HG03354 (cell line): ENCODE results near the gene REEP6.

ENCODE experiments used
- ATAC-seq: cut with Tn5 transposase; IDR thresholded peaks from one replicate; pipeline ENCODE4 v1.9.1; 2021; ENCODE audit warnings: mild to moderate bottlenecking; ENCODE audit not compliant: unreplicated experiment, poor library complexity, severe bottlenecking

REEP6 gene

DNA sequence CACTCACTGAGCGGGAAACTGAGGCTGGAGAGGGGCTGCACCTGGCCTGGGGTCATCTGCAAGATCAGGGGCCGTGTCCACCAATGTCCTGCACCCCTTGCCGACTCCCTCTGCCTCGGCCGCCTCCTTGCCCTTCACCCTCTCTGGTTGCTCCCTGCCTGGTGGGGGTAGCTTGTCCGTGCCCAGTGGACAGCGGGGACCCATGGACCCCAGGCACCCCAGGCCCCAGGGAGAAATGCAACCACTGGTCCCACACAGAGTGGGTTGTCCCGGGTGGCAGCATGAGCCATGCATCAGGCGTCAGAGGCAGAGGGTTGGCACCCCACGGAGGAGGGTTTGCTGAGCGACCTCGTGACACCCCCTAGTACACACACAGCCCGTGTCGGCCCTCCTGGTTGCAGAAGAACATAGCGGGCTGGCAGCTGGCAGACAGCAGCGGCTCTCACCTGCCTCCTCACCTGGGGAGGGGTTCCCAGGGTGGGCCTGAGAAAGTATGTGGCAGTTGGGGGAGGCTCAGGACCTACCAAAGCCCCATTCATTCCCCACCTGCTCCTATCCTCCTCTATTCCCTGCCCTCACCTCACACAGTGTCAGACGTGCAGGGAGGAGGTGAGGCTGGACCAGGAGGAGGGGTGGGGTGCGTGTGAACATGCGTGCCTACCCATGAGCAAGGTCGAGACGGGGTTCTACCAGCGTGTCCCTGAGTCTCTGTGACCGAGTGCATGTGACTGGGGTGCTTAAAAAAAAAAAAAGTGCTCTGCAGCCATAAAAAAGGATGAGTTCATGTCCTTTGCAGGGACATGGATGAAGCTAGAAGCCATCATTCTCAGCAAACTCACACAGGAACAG is 13.2 kb downstream of the REEP6 start:
- ATAC-seq = no peak

DNA sequence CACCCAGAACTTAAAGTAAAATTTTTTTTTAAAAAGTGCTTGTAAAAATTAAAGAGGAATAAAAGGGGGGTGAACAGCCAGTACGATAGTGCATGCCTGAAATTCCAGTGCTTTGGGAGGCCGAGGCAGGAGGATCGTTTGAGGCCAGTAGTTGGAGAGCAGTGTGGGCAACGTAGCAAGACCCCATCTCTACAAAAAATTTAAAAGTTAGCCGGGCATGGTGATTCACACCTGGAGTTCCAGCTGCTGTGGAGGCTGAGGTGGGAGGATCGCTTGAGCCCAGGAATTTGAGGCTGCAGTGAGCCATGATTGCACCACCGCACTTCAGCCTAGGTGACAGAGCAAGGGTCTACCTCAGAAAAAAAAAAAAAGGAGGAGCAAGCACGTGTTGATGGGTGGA is 14.0 kb downstream of the REEP6 start:
- no peak for ATAC-seq

DNA sequence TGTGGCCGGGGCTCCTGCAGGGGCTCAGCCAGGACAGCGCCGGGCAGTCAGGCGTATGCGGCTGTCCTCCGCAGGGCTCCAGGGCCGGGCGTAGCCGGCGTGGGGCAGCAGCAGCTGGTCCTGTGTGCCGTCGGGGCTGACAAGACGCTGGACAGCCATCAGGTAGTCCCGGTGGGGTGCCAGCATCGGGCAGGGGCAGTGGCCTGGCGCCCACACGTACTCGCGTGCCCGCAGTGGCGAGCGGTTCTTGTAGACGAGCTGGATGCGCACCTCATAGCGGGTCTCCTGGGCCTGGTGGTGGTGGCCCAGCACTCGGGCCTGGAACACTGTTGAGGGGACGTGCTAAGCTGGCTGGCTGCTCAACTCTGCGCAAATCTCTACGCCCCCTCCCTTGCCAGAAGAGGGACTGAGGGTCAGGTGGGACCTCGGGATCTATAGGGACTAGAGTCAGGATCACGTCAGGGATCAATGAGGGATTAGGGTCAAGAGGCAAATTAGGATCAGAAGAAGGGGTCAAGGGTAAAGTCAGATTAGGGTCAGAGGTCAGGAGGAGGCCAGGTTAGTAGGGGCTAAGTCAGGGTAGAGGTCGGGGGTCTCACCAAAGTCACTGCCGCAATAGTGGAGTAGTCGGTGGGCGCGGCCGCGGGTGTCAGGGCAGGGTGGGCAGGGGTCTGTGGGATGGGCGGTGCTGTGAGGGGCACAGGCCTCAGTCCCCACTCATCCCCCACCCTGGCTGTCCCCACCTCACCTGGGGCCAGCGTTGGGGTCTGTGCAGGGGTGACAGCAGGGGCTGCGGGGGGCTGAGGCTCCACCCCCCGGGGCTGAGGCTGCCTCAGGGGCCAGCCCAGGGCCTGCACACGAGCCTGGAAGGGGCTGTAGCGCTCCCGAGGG is 15.3 kb downstream of the REEP6 start:
- no peak for ATAC-seq

DNA sequence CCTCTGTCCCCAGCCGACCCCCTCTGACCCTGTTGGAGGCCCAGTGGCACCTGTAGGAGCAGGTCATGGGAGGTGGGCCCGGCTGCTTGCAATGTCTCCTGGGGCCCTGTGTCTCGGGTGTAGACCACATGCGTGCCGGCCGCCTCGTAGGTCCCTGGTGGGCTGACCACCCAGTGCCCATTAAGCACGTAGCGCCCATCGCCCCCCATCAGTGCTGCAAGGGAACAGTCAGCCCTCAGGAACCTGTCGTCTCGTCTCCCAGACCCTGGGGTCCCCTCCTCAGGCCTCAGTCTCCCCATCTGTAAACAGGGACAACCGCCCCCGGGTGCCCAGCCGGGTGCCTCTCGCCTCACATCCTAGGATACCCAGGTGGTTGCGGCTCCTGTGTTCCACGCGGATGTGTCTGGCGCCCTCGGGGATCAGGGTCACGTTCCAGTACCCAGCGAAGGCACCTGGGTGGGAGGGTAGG is 16.2 kb downstream of the REEP6 start:
- no peak for ATAC-seq

DNA sequence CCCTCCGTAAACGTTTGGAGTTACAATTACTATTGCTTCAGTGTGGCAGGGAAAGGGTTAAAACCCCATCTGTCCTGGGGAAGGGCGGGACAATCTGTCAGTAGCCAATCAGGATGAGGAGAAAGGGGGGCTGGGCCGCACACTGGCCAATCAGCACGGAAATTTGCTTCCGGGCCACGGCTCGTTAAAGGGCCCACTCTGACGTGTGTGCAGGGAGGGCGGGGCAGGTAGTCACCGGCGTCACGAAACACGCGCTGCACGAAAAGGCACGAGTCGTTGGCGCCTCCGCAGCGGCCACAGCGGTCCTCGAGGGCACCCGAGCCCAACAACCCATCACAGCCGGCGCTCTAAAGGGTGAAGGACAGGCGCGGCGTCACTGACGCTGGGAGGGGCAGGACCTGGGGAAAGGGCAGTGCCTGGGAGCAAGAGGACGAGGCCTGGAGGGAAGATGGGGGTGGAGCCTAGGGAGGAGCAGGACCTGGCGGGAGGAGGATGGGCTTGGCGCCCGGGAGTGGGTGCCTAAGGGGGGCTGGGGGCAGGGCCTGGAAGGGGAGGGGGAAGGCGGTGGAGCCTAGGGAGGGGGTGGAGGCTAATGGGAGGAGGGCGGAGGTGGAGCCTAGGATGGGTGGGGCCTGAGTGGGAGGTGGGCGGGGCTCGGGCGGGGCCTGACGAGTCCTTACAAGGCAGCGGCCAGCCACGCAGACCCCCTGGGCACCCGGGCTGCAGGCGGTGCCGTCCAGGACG is 17.0 kb downstream of the REEP6 start:
- ATAC-seq = no peak

DNA sequence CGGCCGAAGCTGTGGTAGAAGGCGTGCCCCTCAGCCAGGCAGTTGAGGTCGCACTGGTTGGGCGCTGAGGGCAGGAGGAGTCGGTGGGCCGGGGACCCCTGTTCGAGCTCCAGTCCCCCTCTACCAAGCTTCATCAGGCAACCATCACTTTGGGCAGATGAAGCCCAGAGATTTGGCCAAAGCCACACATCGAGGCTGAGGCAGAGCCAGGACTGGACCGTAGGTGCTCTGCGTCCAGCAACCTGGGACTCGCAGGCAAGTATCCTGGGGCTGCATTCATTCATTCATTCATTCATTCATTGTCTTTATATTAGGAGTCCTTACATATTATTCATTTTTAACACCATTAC is 17.5 kb downstream of the REEP6 start:
- no peak for ATAC-seq

DNA sequence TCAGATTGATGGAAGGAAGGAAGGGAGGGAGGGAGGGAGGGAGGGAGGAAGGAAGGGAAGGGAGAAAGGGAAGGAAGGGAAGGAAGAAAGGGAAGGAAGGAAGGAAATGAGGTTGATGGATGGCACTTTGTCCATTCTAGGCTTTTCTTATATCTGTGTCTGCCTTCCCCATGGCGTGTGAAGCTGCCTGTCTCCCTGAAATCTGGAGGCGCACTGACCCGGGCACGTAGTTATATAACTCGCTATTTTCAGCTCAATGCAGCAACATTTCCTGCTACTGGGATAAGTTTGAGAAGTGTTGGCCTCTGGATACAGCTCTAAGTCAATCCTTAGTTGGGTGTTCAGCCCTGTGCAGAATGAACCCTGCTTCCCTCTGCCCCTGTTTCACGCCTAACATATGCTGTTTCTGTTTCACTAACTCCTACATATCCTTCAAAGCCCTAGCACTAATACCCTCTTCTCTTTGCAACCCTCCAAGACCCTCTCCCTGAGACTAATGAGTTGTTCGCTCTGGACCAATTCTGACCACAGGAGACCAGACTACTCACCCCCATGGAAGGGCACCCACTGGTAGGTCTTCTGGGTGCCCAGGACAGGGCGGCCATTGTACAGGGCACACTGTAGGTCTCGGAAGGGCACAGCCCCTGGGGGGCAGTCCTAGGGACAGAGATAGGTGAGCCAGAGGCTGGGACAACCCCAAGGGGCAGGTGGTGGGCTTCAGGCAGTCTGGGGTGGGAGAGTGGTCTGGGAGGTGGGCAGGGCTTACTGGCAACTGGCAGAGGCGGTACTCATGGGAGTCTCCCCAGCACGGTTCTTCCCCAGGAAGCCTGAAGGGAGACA is 18.8 kb downstream of the REEP6 start:
- ATAC-seq = no peak

DNA sequence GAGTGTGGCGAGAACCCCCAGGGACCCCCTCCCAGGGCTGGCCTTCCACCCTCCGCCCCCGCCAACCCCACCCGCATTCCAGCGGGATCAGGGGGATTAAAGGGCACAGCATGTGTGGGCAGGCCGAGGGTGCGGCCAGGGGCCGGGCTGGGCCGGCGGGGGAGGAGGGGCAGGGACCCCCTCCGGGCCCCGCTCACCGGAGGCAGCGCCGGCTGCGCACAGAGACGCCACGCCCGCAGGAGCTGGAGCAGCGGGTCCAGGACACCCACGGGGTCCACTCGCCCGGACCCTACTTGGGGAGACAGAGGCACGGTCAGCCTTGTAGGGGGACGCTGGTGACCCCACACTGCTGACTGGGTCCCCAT is 19.4 kb downstream of the REEP6 start:
- no peak for ATAC-seq

DNA sequence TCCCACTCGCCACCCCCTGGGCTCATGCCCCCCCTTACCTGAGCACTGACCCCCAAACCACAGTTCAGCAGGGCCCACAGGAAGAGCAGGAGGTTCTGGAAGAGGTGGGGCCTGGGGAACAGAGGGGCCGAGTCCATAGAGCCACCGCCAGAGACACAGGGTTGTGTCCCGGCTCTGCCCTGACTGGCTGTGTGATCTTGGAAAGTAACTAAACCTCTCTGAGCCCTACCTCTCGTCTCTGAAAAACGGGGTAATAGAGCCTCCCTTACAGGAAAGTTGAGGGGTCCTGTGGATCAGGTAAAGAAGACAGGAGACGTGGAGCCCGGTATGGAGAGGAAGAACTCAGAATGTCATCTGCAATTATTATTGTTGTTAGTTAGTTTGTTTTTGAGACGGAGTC is 19.8 kb downstream of the REEP6 start:
- ATAC-seq = no peak

DNA sequence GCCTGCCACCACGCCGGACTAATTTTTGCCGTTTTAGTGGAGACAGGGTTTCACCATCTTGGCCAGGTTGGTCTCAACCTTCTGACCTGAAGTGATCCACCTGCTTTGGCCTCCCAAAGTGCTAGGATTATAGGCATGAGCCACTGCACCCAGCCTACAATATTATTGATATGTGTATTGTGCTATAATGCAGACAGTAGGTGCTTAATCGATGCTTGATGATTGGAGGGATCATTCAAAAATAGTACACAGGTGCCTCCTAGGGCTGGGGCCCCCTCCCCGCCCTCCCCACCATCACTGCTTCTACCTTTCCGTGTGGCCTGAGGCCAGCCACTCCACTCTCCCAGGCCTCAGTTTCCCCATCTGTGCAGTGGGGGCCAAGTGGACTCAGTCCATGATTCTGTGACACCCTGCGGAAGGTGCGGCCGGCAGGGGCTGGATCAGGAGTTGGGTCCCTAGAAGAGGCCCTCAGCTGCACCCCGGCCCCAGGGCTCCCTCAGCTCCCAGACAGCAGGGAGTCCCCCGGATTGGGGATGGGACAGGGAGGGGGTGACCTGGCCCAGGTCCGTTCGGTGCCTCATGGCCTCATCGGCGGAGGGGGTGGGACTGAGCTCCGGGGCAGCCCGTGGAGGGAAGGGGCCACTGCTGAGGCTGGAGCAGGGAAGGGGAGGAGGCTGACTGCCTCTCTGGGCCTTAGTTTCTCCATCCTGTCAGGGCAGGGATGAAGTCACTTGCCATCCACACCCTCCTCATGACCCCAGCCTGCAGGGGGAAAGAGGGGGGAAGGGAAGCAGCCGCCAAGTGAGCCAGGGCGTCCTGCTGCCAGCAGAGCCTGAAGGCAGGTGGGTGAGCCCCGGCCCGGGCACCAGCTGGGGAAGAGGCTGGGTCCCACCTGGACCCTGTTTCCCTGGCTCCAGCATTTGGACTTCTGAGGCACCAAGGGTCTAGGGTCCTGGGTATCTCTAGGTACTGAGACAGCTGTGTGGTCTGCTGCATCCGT is 20.6 kb downstream of the REEP6 start:
- ATAC-seq = no peak

DNA sequence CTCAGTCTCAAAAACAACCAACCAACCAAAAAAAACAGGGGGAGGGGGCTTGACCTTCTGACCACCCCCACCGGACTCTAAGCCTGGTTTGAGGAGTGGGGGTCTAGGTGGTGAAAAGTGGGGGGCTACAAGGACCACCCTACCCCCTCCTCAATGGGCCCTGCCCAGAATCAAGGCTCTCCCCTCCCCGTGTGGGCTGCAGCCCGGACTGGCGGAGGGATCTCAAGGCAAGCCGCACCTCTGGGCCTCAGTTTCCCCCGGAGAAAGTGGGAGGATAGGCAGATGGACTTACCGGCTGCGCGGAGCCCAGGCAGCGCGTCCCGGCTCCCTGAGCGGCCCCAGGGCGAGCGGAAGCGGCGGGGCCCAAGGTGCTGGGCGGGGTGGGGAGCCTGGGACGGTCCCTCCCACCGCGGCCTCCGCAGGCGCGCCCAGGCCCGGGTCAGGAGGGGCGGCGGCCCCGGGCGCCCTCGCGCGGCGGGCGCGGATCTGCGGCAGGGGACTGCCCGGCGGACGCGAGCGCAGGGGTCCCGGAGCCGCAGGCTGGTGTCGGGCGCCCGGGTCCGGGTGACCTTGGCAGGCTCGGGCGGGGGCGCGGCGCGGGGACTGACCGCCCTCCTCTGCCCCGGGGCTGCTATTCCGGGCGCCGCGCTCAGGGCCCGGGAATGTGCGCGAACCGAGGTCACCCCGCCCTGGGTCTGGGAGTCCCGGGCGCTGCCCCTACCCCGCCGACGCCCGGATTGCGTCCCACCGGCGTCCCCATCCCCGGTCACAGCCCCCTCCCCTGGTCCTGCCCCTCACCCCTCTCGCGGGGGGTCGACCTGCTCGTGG is 21.9 kb downstream of the REEP6 start, which contains the start of gene ADAMTSL5:
Gene ADAMTSL5 (minus strand): TSS at position 349 of the 828 bp plus-strand sequence. CDS start 2,076 bp downstream, outside the sequence.
- no peak for ATAC-seq

DNA sequence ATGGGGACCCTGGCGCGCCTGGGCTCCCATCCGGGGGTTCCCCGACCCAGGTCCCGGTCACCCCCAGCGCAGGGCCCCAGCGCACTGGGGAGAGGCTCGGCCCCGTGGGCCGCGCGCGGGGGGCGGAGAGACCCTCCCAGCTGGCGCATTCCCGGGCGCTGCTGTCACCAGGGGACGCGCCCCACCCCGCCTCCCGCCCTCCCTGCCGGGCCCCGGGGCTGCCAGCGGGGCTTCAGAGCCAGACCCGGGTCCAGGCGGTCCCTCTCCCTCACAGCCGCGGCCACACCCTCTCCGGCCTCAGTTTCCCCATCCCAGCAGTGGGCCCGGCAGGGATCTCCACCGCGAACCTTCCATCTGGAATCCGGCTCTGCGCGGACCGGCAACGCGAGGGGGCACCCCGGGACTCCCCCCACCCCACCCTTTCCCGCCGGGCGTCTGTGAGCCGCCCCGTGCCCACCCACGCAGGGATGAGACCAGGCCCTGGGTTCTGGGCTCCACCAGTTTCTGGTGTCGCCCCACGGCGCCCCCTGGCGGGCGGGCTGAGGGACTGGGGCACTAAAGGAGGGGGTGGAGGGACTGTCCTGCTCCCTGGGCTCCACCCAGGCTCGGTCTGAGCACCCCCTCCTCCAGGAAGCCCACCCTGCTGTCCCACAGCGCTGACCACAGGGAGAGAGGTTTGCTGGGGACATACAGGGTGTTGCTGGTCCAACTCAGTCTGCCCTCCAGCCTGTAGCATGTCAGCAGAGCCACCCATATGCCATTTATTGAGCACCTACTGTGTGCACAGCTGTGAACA is 22.7 kb downstream of the REEP6 start:
- no peak for ATAC-seq

DNA sequence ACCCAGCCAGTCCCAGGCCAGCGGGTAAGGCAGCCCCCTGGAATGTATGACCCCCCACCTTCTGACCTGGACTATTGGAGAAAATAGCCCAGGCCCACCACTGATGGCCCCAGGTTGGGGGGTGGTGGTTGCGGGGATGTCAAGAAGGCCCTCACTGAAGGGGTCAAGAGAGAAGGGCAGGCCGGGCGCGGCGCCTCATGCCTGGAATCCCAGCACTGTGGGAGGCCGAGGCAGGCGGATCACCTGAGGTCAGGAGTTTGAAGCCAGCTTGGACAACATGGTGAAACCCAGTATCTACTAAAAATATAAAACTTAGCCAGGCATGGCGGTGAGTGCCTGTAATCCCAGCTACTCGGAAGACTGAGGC is 23.3 kb downstream of the REEP6 start:
- no peak for ATAC-seq

DNA sequence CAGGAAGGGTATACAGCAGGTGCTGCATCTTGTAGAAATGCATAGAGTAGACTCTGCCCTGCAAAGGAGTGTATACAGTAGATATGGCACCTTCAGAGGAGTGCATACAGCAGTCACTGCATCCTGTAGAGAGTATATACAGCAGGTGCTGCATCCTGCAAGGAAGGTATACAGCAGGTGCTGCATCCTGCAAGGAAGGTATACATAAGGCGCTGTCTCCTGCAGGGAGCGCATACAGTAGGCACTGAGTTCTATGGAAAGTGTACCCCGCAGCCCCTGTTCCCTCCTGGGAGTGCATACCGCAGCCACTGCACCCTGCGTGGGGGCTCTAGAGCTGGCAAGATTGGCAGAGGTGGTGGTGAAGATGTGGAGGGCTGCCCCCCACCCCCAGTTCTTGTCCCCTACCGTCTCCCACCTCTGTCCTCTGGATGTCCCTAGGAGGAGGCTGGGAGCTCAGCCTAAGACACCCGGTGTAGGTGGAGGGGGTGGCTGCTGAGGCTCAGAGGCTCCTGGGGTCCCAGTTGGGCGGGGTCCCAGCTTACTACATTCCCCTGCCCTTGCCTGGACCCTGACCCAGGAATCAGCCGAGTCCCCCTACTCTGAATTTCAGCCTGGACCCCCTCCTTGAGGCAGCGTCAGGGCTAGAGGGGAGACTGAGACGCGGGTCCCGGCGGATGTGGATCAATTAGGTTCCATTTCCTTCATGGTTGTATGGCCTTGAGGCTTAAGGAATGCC is 24.2 kb downstream of the REEP6 start:
- ATAC-seq = no peak

DNA sequence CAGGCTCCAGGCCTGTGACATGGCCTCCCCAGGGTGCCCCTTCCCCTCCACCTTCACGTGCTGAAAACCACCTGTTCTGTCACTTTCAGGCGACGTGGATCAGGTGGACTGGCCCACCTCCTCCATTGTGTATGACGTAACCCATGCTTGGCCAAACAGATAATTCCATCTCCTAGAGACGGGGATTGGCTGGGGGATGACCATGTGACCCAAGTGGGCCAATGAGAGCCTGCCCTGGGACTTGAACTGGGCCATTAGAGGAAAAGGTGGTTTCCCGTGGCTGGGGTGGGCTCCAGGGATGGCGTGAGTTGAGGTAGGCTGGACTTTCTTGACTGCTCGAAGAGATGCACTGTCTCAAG is 25.4 kb downstream of the REEP6 start:
- no peak for ATAC-seq

DNA sequence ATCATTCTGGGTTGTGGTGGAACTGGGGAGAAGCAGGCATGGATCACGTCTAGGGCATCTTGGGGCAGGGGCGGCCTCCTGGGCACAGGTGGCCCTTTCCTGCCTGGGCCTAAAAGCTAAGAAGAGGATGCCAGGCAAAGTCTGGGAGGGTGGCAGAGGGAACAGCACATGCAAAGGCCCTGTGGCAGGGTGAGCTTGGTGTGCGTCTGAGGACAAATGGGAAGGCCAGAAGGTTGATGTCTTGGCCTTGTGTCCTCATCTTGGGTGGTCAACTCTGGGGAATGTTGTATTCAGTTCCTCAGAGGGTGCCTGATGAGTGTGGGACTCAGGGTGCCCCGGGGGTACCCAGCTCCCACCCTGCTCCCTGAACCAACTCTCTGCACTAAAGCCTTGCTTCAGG is 27.5 kb downstream of the REEP6 start:
- ATAC-seq = no peak
